GM18526 (cell line): ENCODE data around the gene SLC9A1.

Source experiments
- POLR2A ChIP-seq: IDR thresholded peaks from 3 replicates; pipeline ENCODE4 v1.6.1; 2011; ENCODE audit not compliant: insufficient read length; ENCODE audit errors: extremely low read depth

The SLC9A1 gene

DNA sequence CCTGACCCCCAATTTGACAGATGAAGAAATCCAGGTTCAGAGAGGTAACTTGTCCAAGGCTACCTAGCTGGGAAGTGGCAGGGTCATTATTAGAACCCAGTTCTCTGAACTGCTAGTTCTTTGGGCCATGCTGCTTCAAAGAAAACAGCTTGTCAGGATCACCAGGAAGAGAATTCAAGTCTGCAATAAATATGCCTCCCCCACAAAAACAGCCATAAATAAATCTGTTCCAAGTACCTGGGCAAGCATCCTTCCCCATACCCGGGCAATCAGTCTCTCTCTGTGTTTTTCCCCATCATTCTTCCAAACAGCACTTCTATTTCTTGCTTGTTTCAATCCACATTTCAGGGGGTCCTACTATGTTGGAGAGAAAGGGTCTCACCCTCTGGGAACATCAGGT is 34.1 kb downstream of the SLC9A1 start:
- TF ChIP-seq POLR2A: no peak

- no peak for TF ChIP-seq POLR2A
Measured at GRCh38 chr1:27118440-27118689, 36.6 kb downstream of the SLC9A1 start.

DNA sequence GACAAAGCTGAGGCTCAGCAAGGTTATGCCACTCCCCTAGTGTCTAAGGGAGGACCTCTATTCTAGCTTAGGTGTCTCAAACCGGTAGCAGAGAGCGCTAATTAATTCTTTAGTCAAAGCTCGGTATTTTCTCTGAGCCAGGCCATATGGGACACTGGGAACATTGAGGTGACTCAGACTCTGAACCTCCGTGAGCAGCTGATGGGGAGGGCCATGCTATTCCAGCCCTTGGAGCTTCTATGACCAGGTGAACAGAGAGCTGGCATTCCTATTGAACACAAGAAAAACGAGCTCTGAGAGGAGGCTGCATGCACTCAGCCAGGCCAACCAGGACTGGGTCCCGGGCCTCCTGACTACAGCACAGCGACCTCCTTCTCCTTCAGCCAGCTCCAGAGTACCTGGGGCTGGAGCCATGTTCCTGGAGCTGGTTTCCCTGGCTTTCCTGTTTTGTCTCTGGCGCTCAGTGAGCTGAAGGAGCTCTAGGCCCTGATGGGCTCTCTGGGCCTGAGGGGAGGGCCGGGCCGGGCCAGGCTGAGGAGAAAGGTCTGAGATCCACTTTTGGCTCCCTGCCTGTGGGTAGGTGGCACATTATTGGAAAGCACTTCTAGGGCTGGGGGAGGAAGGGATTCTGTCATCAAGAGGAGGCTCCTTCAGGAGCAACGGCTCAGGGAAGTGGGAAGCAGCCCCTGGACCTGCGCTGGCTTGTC is 37.0 kb downstream of the SLC9A1 start:
- no peak for TF ChIP-seq POLR2A

DNA sequence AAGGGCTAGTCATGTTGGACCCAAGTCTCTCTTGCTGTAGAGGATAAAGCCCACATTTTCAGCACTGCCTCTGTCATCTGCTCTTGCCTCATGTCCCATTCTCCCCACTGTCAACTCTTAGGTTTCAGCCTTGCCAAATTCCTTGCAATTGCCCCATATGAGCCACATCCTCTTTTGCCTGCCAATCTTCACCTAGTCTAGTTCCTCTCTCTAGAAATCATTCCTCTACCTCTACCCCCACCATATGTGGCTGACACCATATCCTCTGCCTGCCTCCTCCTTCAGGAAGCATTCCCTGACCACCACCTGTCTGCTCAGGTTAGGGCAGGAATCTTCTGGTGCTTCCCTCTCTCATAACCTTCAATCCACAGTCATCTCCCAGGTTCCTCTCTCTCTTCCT is 38.2 kb downstream of the SLC9A1 start:
- no peak for TF ChIP-seq POLR2A

DNA sequence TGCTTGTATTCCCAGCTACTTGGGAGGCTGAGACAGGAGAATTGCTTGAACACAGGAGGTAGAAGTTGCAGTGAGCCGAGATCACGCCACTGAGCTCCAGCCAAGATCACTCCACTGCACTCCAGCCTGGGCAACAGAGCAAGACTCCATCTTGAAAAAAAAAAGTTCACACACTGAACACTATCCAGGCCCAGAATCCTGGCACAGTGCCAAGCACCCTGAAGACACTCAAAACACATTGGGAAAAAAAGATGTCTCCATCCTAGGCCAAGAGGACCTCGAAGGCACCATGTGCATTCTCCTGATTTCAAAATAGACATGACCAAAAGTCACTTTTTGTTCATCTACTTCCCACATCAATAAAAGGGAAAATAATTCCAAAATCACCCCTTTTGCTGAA is 38.7 kb downstream of the SLC9A1 start:
- TF ChIP-seq POLR2A: no peak

DNA sequence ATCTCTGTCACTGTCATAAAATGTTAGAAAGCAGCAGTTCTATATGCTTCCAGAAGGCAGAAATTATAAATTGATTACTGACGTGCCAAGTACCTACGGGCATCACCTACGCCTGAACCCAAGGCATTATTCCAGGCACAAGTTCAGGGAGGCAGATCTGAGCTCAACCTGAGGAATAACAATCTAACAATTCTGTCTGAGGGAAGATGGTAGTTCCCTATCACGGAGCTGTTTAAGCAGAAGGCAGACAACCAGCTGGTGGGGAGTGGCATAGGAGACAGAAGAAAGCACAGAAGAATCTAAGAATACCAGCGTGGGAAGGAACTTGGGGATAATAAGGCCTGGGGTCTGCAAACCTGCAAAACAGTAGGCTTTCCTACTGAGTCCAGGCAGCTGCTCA is 40.4 kb downstream of the SLC9A1 start:
- no peak for TF ChIP-seq POLR2A

- no peak for TF ChIP-seq POLR2A
Measured at GRCh38 chr1:27113861-27114260, 41.1 kb downstream of the SLC9A1 start.

DNA sequence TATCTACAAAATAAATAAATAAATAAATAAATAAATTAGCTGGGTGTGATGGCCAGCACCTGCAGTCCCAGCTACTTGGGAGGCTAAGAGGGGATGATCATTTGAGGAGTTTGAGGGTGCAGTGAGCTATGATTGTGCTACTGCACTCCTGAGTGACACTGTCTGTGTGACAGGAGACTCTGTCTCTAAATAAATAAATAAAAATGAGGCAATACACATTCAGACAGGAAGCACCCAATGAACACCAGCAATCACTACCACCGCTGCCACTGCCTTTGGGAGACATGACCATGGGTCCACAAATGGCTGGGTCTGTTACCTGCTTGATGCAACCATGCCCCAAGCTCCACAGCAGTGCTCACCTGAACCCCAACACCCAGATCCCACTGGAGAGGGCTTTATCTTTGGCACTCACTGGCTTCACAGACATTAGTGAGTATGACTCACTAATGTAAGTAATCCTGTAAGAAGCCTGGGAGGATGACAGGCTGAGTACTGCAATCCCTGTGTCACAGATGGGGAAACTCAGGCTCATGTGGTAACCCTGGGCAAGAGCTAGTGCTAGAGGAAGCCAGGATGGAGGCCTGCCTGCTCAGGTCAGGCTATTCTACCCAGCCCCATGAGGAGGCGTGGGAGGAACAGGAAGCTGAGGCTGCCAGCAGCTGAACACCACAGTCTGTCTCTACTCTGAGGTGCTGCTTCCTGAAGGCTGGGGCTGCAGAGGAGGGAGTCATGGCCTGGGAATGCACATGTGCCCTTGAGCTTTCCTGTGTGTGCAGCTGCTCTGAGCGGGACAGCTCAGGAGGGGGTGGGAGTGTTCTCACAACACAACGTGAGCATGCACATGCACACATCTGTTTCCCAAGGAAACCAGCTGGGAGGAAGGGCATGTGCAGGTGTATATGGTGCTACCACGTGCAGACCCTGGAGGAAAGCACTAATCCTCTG is 43.0 kb downstream of the SLC9A1 start:
- TF ChIP-seq POLR2A: no peak

GRCh38 chr1:27109103-27109822 is 45.7 kb downstream of the SLC9A1 start:
- TF ChIP-seq POLR2A: no peak

DNA sequence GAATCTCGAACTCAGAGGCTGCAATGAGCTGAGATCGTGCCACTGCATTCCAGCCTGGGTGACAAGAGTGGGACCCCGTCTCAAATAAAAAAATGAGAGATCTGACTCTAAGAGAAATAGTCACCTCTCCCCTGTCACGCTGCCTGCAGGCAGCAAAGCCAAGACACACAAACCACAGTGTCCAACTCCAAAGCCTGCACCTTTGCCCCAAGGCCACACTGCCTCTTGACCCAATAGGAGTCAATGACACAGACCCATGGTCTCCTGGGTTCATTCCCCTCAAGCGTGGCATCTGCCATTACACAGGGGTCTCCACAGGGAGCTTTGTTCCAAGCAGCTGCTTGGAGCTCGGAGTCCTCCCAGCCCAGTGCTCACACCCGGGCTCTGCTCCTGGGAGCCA is 46.3 kb downstream of the SLC9A1 start:
- no peak for TF ChIP-seq POLR2A

DNA sequence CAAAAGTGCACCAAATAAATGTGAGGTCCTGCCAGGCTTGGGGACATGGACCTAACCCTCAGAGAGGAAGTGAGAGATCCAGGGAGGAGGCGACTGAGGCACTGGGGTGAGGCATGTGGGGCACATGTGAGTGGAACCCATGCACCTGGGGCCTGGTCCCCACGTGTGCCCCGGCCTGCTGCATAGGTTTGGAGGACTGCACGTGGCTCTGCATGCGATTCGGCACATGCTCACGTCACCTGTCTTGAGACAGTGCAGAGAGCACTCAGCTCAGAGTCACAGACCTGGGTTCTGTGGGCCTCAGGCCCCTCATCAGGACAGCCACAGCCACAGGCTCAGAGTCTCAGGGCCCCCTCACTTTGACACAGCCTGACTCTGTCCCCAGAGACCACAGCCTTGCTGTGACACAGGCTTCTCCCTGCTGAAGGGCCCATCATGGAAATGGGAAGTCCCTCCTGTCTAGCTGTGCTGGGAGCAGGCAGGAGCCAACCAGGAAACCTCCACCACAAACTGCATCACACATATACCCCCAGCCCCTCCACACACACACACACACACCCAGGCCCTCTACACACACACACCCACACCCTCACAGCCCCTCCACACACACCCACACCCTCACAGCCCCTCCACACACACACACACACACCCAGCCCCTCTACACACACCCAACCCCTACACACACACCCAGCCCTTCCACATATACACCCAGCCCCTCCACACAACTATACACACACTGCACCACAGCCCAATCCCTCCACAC is 48.2 kb downstream of the SLC9A1 start:
- TF ChIP-seq POLR2A: no peak

- no peak for TF ChIP-seq POLR2A
Measured at GRCh38 chr1:27105018-27105417, 49.9 kb downstream of the SLC9A1 start.

DNA sequence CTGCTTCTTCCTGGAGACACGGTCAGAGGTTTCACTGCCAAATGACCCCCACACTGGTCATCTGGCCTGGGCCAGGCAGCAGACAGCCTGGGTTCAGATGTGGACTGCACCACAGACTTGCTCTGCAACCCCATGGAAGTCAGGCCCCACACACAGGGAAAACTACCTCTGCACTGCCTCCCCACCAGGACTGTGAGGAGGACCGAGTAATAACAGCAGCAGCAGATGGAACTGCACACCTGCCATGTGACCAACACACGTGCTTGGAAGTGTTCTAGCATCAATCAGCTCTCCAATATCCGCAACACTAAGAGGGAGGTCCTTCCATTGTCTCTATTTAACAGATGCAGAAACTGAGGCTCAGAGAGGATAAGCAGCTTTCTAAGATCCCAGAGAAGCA is 51.4 kb downstream of the SLC9A1 start:
- no peak for TF ChIP-seq POLR2A

- no peak for TF ChIP-seq POLR2A
Measured at GRCh38 chr1:27102707-27103468, 52.0 kb downstream of the SLC9A1 start.
